CMK (cell line): ENCODE results near the gene FBRSL1.
"Not testable (repeated sequence)": the region's sequence is repeated elsewhere in the genome, so short reads cannot be mapped to it uniquely, and the experiment has no call there.

Source experiments
- DNase-seq: peaks from one replicate; pipeline ENCODE4 v3.0.0-alpha.2; 2010; ENCODE audit warnings: low read depth

The FBRSL1 gene

GRCh38 chr12:132489602-132490266 lies at the start of gene FBRSL1:
TSS of gene FBRSL1 (plus strand) at chr12:132490151.
- peak; percentile 86 for DNase-seq

GRCh38 chr12:132440420-132440819 lies 49.5 kb upstream of the FBRSL1 start:
- DNase-seq: not testable (repeated sequence)

GRCh38 chr12:132441871-132442863 lies 47.8 kb upstream of the FBRSL1 start:
- no peak for DNase-seq

DNA sequence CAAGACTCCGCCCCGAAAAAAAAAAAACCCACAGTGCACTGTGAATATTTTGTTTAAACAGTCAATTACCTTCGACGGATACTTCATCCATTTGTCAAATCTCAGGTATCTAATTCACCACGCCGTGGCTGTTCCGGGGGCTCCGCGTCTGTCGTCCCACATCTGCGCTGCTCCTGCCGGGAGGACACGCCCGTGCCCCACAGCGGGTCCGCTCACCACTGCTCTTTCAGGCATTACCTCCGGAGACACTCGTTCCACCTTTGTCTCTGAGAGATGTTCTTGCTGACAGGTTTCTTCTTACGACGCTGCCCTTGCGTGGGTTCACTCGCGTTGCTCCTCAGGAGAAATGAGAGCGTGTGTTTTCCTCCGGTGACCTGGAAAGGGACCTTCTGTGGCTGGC lies 46.9 kb upstream of the FBRSL1 start:
- DNase-seq: no peak

DNA sequence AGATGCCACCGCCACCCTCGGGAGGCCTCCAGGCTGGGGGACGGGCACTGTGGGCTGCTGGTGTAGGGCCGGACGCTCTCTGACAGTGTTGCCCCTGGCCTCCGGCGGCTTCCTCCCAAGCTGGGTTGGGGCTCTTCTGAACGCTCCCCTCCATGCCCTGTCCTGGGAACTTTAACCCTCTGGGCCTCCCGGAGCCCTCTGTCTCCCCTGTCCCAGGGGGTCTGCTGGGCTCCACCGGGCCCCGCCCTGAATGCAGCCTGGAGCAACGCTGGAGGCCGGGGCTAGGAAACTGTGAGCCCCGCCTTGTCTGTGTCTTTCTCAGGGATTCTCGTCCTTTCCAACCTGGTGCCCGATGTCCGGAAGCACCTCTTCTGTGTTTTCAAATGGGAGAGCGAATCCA lies 45.7 kb upstream of the FBRSL1 start:
- DNase-seq: no peak

DNA sequence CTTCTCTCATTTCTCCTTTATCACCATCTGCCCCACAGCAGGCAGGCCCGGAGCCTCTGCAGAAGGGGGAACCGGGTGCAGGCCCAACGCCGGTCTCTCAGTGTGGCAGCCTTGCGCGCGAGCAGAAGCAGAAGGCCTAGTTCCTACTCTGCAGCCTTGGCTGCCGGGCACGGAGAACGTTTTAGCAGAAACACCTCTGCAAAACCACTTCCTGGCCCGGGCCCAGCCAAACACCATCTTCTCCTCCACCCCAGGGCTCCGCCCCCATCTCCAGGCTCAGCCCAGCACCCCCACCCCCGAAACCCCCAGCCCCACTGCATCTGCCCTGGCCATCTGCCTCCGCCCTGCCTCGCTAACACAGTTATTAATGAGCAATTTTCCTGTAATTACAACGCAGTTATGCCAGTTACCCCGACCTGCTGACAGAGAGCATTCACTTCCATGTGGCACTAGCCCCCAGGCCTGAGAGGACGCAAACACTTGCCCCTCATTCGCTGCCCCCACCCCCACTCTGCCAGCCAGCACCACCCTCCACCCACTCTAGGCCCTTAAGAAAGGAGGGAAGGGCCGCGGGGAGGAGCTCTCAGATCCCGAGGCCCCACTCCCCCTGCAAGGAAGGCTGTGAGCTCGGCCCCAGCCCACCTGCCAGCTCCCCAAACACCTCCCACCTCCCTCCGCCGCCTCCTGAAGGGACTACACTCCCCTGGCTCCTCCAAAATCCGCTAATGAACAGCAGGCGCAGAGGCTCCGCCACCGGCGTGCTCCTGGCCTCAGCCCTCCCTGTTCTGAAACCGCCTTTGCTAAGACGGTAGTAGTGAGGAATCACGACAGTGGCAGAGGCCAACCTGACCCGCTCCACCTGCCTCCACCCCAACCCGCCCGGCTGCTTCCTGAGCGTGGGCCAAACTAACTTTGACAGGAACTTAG lies 44.7 kb upstream of the FBRSL1 start:
- DNase-seq: peak; percentile 58

DNA sequence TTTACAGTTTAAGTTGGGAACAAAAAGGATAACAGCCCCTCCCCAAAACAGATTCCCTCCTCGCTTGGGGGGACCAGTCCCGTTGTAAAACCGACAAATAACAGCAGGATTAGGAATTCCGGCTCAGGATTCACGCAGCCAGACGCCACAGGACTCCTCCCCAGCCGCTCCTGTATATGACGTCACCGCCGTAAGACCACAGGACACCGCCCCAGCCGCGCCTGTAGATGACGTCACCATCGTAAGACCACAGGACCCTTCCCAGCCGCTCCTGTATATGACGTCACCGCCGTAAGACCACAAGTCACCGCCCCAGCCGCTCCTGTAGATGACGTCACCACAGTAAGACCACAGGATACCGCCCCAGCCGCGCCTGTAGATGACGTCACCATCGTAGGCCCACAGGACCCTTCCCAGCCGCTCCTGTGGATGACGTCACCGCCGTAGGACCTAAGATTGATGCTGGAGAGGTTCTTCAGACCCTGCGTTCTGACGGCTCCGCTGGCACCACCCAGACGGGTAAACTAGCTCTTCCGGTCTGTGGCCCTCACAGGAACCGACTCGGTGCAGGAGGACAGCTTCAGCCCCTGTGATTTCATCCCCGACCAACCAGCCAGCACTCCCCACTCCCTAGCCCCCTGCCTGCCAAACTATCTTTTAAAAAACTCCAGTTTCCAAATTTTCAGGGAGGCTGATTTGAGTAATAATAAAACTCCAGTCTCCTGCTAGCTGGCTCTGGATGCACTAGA lies 43.9 kb upstream of the FBRSL1 start:
- peak; percentile 91 for DNase-seq

GRCh38 chr12:132446633-132447326 lies 43.2 kb upstream of the FBRSL1 start:
- no peak for DNase-seq

DNA sequence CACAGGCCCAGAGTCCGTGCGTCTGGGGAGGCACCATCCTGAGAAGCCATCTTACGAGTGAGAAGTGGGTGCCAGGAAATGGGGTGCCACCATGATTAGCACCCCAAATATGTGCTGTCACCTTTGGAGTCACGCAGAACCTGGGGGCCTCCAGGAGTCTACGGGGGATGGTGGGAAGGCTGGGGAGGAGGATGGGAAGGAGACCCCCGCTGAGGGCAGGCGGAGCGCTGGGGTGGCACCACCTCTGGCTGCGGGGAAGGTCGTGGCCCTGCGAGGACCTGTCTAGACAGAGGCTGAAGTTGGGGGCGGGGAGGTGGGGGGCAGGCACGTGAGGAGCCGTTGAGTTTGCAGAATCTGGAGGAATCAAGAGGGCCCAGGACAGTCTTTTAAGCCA lies 42.6 kb upstream of the FBRSL1 start:
- DNase-seq: no peak

DNA sequence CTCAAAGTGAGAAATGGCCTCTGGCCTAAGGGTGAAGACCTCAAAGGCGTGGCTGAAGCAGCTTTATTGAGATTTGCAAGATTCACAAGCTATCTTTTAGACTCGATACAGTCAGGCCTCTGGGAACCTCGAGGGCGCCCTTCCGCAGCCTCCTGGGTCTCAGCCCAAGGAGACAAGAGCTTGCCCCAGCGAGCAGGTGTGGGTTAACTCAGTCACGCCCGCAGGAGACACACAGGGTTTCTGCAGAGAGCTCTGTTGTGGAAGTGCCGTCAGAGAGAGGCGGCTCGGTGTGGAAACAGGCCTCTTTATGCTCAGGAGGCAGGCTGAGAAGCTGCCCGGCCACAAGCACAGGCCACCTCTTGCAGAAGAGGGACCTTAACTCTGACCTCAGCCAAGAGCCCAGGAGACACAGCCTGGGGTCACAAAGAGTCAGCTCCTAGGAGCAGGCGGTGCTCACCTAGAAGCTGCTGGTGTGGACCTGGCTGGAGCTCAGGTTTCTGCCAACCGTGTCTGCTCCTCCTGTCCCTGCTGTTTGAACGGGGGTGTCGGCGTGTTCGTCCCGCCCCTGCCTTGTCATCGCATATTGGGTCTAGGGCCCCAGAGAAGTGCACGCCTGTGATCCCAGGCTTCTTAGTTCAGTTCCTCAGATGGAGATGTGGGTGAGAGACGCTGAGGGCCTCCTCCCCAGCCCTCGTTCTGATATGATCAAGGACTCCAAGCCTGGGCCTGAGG lies 42.1 kb upstream of the FBRSL1 start:
- DNase-seq: no peak

DNA sequence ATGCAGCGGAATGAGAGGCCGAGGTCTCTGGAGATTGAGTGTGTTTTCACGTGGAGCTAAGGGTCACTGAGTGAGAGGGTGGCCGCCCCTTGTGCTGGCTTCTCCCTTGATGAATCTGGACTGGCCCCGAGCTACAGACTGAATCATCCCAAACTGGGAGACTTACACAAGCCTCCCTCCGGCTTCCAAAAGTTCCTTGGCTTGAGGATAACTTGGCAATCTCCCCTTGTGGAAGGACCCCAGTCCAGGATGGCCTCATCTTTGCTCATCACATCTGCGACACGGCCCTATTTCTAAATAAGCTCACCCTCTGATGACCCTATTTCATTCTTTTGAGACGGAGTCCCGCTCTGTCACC lies 41.5 kb upstream of the FBRSL1 start:
- no peak for DNase-seq

GRCh38 chr12:132449565-132450417 lies 40.2 kb upstream of the FBRSL1 start:
- no peak for DNase-seq

GRCh38 chr12:132450418-132451171 lies 39.4 kb upstream of the FBRSL1 start:
- no peak for DNase-seq

DNA sequence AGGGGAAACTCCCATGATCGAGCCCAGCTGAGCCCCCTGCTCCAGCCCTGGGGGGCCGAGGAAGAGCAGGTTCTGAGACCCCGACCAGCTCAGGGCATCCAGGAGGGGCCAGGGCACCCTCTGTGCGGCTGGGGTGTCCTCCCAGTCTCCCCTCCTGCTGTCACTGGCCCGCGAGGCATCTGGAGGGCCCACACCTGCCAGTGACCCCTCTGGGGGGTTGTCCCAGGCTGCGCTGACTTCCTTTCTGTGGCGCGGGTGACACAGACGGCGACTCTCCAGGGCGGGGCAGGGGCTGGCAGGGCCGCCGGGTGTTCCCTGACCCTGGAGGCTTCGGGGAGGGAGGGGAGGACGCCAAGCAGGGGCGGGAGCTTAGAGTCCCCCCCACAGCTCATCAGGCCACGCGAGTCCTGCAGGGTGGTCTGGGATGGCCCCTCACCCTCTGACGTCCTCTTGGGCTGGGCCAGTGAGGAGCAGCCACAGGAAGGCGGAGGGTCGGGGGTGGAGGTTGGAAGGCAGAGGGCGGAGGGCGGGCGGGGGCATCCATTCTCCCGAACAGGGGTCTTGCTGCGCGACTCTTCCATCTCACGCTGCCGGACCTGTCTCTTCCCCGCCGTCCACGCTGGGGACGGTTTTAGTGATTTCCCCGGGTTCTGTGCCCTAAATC lies 38.6 kb upstream of the FBRSL1 start:
- no peak for DNase-seq

DNA sequence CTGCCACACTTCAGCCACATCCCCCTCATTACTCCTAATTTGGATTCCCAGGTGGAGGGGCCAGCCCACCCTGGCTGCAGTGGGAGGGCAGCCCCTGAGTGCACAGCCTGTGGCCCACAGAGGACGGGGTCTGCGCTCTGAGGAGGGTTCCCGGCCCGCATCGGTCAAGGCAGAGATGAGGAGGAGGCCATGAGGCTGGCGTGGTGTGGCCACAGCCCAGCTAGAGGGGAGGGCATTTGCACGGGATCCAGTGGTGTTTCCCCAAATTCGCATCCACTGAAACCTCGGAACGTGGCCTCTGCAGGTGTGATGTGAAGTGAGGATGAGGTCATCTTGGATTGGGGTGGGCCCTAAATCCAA lies 38.1 kb upstream of the FBRSL1 start:
- no peak for DNase-seq

DNA sequence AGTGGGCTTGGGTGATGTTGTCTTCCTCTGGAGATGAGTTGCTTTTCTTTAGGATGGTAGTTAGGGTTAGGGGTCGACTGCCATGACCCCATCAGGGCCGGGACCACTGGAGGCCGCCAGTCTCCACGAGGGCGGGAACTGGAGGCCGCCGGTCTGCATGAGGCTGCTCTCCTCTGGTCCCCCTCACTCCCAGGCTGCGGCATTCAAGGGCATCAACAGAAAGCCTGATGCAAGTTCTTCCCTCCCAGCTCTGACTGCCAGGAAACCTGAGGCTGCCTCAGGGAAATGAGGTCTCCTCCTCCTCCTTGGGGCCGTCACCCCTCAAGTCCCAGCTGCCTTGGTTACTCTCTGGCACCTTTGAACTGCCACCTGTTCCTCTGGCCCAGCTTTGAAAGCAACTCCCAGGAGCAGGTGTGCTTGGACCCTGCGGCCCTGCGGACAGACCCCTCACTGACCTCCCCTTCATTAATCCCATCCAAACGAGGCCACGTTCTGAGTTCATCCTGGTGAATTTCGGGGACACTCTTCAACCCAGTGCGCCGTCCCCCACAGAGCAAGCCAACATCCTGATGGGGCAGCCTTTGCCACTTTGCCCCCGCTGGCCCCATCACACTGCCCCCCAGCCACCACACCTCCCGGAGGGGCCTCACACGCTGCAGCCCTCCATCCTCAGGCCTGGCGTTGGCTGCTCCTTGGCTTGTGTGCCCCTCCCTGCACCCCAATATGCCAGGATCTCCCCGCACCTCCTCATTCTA lies 37.2 kb upstream of the FBRSL1 start:
- no peak for DNase-seq
